HCT116 (cell line): ENCODE measurements around the gene NNT. TPM values are rescaled to one million over a fixed set of nuclear protein-coding genes. Genes with fewer than 3 reads are reported as not detected.

Experiments used
- ATAC-seq: fragments of 200-7000 bp; cut with Tn5 transposase; 2 replicates; pipeline ENCODE4 v1.9.1; 2020; ENCODE audit warnings: mild to moderate bottlenecking, moderate library complexity
- BruUV-seq: library from RNA; stranded (reverse); fragments of 400-500 nt; replicated peaks from 2 replicates; lab custom pipeline; 2021; lab: Mats Ljungman, UMichigan
- CTCF ChIA-PET: fragments of 300-600 bp; sonication (Branson Sonifier 250); formaldehyde crosslinking; loops from one replicate; lab custom pipeline; 2021; ENCODE audit warnings: antibody characterized with exemption; lab: Charles Lee
- POLR2A ChIA-PET: fragments of 300-600, 350-600 bp; sonication (Branson Sonifier 250); formaldehyde crosslinking; loops from one replicate; lab custom pipeline; 2021; ENCODE audit warnings: antibody characterized with exemption; lab: Charles Lee
- RAD21 ChIA-PET, 2 experiments: fragments of 300-600 bp; sonication (Branson Sonifier 250); formaldehyde crosslinking; loops; one replicate each; lab custom pipeline; 2023; ENCODE audit warnings: low total read pairs in 2 of 2; ENCODE audit not compliant: uncharacterized antibody in 2 of 2, unreplicated experiment in 2 of 2, low non-redundant PET in 1 of 2; lab: Charles Lee
- DNase-seq: peaks from one replicate; pipeline ENCODE4 v3.0.0-alpha.2; 2010; ENCODE audit warnings: low read depth, low spot score
- H2AFZ ChIP-seq: fragments of 200-600 bp; shearing (Covaris generic), sonication (generic); 2 replicates; pipeline ENCODE4 v1.6.1; 2017; ENCODE audit warnings: low read depth, mixed run types, mixed read lengths, antibody characterized with exemption, low read length; ENCODE audit not compliant: poor library complexity, severe bottlenecking
- H3K27ac ChIP-seq: 2 replicates; pipeline ENCODE4 v1.5.1; 2012; ENCODE audit warnings: low read depth, low read length
- H3K27me3 ChIP-seq: fragments of 200-600 bp; sonication (generic); 2 replicates; pipeline ENCODE4 v1.6.1; 2016; ENCODE audit warnings: mixed run types, low read length, mixed read lengths; ENCODE audit not compliant: insufficient read depth
- H3K36me3 ChIP-seq, 2 experiments: fragments of 200-500 bp in 1 of 2; fragments of 200-600 bp in 1 of 2; sonication (Bioruptor generic) in 1 of 2; sonication (generic) in 1 of 2; 2 replicates each; pipeline versions ENCODE4 v1.5.1 to v1.6.1; 2014 to 2016; ENCODE audit warnings: low read length in 2 of 2, inconsistent platforms in 1 of 2, mixed read lengths in 1 of 2, mixed run types in 1 of 2; ENCODE audit not compliant: insufficient read depth in 2 of 2, control insufficient read depth in 1 of 2
- H3K4me1 ChIP-seq, 2 experiments: fragments of 200-600 bp in 1 of 2; sonication (generic) in 1 of 2; 2 replicates each; pipeline versions ENCODE4 v1.5.1 to v1.6.1; 2012 to 2017; ENCODE audit warnings: low read length in 2 of 2, inconsistent platforms in 1 of 2, mild to moderate bottlenecking in 1 of 2, mixed read lengths in 1 of 2, mixed run types in 1 of 2, moderate library complexity in 1 of 2; ENCODE audit not compliant: insufficient read depth in 2 of 2, control insufficient read depth in 1 of 2
- H3K4me2 ChIP-seq: fragments of 200-600 bp; sonication (generic); 2 replicates; pipeline ENCODE4 v1.6.1; 2017; ENCODE audit warnings: mixed run types, low read length, mixed read lengths
- H3K4me3 ChIP-seq, 2 experiments: fragments of 200-600 bp in 1 of 2; sonication (generic) in 1 of 2; replicated peaks in 1 of 2; 2 replicates each; pipeline ENCODE4 v1.5.1; 2011 to 2016; ENCODE audit warnings: low read length in 2 of 2, control low read depth in 1 of 2, low read depth in 1 of 2, mild to moderate bottlenecking in 1 of 2, mixed read lengths in 1 of 2, mixed run types in 1 of 2
- H3K79me2 ChIP-seq: fragments of 200-600 bp; sonication (generic); 2 replicates; pipeline ENCODE4 v1.6.1; 2017; ENCODE audit warnings: mild to moderate bottlenecking, mixed run types, low read length, moderate library complexity, mixed read lengths; ENCODE audit not compliant: insufficient read depth
- H3K9ac ChIP-seq: fragments of 200-600 bp; sonication (generic); 2 replicates; pipeline ENCODE4 v1.6.1; 2016; ENCODE audit warnings: low read length, mixed read lengths
- H3K9me2 ChIP-seq: fragments of 200-600 bp; sonication (generic), shearing (Covaris generic); 2 replicates; pipeline ENCODE4 v1.6.1; 2017; ENCODE audit warnings: mixed run types, mild to moderate bottlenecking, moderate library complexity; ENCODE audit not compliant: insufficient read depth
- H3K9me3 ChIP-seq, 2 experiments: fragments of 200-500 bp in 1 of 2; fragments of 200-600 bp in 1 of 2; sonication (Bioruptor generic) in 1 of 2; sonication (generic) in 1 of 2; 2 replicates each; pipeline ENCODE4 v1.6.1; 2014 to 2017; ENCODE audit warnings: low read length in 2 of 2, mixed read lengths in 2 of 2, inconsistent platforms in 1 of 2, low read depth in 1 of 2, mild to moderate bottlenecking in 1 of 2, mixed run types in 1 of 2, moderate library complexity in 1 of 2; ENCODE audit not compliant: control insufficient read depth in 1 of 2, insufficient read depth in 1 of 2
- H4K20me1 ChIP-seq: fragments of 200-600 bp; sonication (generic), shearing (Covaris generic); 2 replicates; pipeline ENCODE4 v1.6.1; 2017; ENCODE audit warnings: mixed run types, mild to moderate bottlenecking, moderate library complexity; ENCODE audit not compliant: insufficient read depth
- CBX3 ChIP-seq: IDR thresholded peaks from 2 replicates; pipeline ENCODE4 v1.6.1; 2012; ENCODE audit warnings: low read depth
- CEBPB ChIP-seq: IDR thresholded peaks from 2 replicates; pipeline ENCODE4 v1.6.1; 2012; ENCODE audit warnings: low read depth
- ELF1 ChIP-seq: IDR thresholded peaks from 2 replicates; pipeline ENCODE4 v1.6.1; 2012; ENCODE audit warnings: low read depth, borderline replicate concordance
- EZH2 ChIP-seq: fragments of 200-600 bp; sonication (generic); IDR thresholded peaks from 2 replicates; pipeline ENCODE4 v1.6.1; 2017; ENCODE audit warnings: antibody characterized with exemption, mixed run types
- EZH2phosphoT487 ChIP-seq: fragments of 200-600 bp; IDR thresholded peaks from 2 replicates; pipeline ENCODE4 v1.6.1; 2018; ENCODE audit warnings: antibody characterized with exemption, borderline replicate concordance
- FOSL1 ChIP-seq: IDR thresholded peaks from 2 replicates; pipeline ENCODE4 v1.6.1; 2012; ENCODE audit warnings: low read depth
- JUND ChIP-seq: IDR thresholded peaks from 2 replicates; pipeline ENCODE4 v1.6.1; 2012
- POLR2A ChIP-seq: IDR thresholded peaks from 2 replicates; pipeline ENCODE4 v1.7.0; 2011; ENCODE audit warnings: borderline replicate concordance; ENCODE audit not compliant: insufficient read depth, insufficient read length; ENCODE audit errors: extremely low read depth
- POLR2AphosphoS5 ChIP-seq: IDR thresholded peaks from 2 replicates; pipeline ENCODE4 v1.6.1; 2011; ENCODE audit warnings: mild to moderate bottlenecking, low read depth, low read length, moderate library complexity
- SIN3A ChIP-seq: IDR thresholded peaks from 2 replicates; pipeline ENCODE4 v1.6.1; 2012; ENCODE audit warnings: low read depth
- SP1 ChIP-seq: IDR thresholded peaks from 2 replicates; pipeline ENCODE4 v1.6.1; 2012; ENCODE audit warnings: low read depth
- SRF ChIP-seq: IDR thresholded peaks from 2 replicates; pipeline ENCODE4 v1.6.1; 2012; ENCODE audit warnings: low read depth
- TCF7L2 ChIP-seq: IDR thresholded peaks from 2 replicates; pipeline ENCODE4 v1.7.0; 2011; ENCODE audit warnings: borderline replicate concordance, inconsistent platforms; ENCODE audit not compliant: insufficient read depth, insufficient read length; ENCODE audit errors: extremely low read depth
- YY1 ChIP-seq: IDR thresholded peaks from 2 replicates; pipeline ENCODE4 v1.6.1; 2011; ENCODE audit warnings: low read length, low read depth, moderate library complexity, mild to moderate bottlenecking; ENCODE audit not compliant: insufficient replicate concordance; ENCODE audit errors: extremely low read depth
- ZFX ChIP-seq: fragments of 450-650 bp; IDR thresholded peaks from 2 replicates; pipeline ENCODE4 v1.6.1; 2017
- intact Hi-C: fragments of 100-400 bp; cut with micrococcal nuclease; formaldehyde crosslinking; loops from 2 replicates; pipeline ENCODE4 v1.10.0; 2022
- total RNA-seq: library from RNA; stranded (reverse); gene quantifications from one replicate; pipeline ENCODE4 v1.2.1, GENCODE V29; 2021; ENCODE audit not compliant: unreplicated experiment
- TF ChIP-seq, protein P1 (sequence below): IDR thresholded peaks from 2 replicates; pipeline ENCODE4 v1.6.1; 2011; ENCODE audit warnings: mild to moderate bottlenecking, low read length, moderate library complexity; ENCODE audit not compliant: insufficient replicate concordance; ENCODE audit errors: extremely low read depth
- TF ChIP-seq, protein P2 (sequence below): IDR thresholded peaks from 2 replicates; pipeline ENCODE4 v1.6.1; 2012; ENCODE audit warnings: low read depth
- TF ChIP-seq, protein P3 (sequence below): IDR thresholded peaks from 2 replicates; pipeline ENCODE4 v1.6.1; 2012
- TF ChIP-seq, protein P4 (sequence below), 3 experiments: fragments of 200-600 bp in 1 of 3; sonication (generic) in 1 of 3; IDR thresholded peaks in 2 of 3; conservative IDR thresholded peaks in 1 of 3; 2 replicates each; pipeline ENCODE4 v1.5.1; 2012 to 2017; ENCODE audit warnings: low read depth in 2 of 3, low read length in 2 of 3, antibody characterized with exemption in 1 of 3, borderline replicate concordance in 1 of 3, control low read depth in 1 of 3, mild to moderate bottlenecking in 1 of 3, mixed read lengths in 1 of 3, mixed run types in 1 of 3, moderate library complexity in 1 of 3; ENCODE audit not compliant: insufficient read depth in 1 of 3

The NNT gene
- total RNA-seq, 1 experiment from 2014 or later: 0.32 TPM

DNA sequence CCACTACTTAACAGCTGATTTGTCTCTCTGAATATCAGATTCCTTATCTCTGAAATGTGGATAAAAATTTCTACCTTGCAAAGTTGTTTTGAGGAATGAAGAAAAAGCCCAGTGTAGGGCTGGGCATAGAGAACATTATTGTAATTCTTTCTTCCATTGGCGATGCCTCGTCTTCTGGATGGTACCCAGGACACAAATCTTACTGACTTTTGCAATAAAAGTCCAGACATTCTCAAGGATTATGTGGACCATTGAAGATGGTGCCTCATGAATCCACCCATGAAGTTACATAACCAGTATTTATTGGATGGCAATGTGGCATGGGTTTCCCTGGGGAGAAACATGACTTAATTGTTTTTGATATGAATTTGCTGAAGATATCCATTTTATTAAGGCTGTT, 33.1 kb downstream of the NNT start:
- intact Hi-C loops: loop anchor here (10.0 kb wide), 1 partner anchor 699 kb away; no protein-coding TSS in a partner anchor
- Histone ChIP-seq H3K9ac (no peak overlapping the region), H4K20me1 (no peaks in the 10 kb centered on the region), H3K4me2 (no peak overlapping the region), H3K36me3 (no peaks in the 10 kb centered on the region), H3K9me3 (no peaks in the 10 kb centered on the region), H3K4me1 (peaks cover 0 to 2% of the 10 kb centered on the region in 2 experiments; a peak in 1 of 4 replicates), H3K79me2 (no peaks in the 10 kb centered on the region), H3K9me2 (no peaks in the 10 kb centered on the region), H3K27ac (no peak overlapping the region), H3K27me3 (no peaks in the 10 kb centered on the region), H3K4me3 (no peak overlapping the region), H2AFZ (no peak overlapping the region)
- BruUV-seq: no TSS peak
- TF ChIP-seq POLR2AphosphoS5: no peak
- TF ChIP-seq JUND: no peak
- no peak for TF ChIP-seq CBX3
- TF ChIP-seq, protein P1, sequence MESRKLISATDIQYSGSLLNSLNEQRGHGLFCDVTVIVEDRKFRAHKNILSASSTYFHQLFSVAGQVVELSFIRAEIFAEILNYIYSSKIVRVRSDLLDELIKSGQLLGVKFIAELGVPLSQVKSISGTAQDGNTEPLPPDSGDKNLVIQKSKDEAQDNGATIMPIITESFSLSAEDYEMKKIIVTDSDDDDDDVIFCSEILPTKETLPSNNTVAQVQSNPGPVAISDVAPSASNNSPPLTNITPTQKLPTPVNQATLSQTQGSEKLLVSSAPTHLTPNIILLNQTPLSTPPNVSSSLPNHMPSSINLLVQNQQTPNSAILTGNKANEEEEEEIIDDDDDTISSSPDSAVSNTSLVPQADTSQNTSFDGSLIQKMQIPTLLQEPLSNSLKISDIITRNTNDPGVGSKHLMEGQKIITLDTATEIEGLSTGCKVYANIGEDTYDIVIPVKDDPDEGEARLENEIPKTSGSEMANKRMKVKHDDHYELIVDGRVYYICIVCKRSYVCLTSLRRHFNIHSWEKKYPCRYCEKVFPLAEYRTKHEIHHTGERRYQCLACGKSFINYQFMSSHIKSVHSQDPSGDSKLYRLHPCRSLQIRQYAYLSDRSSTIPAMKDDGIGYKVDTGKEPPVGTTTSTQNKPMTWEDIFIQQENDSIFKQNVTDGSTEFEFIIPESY: no peak
- TF ChIP-seq EZH2: no peak
- TF ChIP-seq SRF: no peak
- no peak for TF ChIP-seq TCF7L2
- TF ChIP-seq POLR2A: no peak
- TF ChIP-seq SP1: no peak
- TF ChIP-seq YY1: no peak
- TF ChIP-seq EZH2phosphoT487: no peak
- no peak for TF ChIP-seq SIN3A
- TF ChIP-seq, protein P2, sequence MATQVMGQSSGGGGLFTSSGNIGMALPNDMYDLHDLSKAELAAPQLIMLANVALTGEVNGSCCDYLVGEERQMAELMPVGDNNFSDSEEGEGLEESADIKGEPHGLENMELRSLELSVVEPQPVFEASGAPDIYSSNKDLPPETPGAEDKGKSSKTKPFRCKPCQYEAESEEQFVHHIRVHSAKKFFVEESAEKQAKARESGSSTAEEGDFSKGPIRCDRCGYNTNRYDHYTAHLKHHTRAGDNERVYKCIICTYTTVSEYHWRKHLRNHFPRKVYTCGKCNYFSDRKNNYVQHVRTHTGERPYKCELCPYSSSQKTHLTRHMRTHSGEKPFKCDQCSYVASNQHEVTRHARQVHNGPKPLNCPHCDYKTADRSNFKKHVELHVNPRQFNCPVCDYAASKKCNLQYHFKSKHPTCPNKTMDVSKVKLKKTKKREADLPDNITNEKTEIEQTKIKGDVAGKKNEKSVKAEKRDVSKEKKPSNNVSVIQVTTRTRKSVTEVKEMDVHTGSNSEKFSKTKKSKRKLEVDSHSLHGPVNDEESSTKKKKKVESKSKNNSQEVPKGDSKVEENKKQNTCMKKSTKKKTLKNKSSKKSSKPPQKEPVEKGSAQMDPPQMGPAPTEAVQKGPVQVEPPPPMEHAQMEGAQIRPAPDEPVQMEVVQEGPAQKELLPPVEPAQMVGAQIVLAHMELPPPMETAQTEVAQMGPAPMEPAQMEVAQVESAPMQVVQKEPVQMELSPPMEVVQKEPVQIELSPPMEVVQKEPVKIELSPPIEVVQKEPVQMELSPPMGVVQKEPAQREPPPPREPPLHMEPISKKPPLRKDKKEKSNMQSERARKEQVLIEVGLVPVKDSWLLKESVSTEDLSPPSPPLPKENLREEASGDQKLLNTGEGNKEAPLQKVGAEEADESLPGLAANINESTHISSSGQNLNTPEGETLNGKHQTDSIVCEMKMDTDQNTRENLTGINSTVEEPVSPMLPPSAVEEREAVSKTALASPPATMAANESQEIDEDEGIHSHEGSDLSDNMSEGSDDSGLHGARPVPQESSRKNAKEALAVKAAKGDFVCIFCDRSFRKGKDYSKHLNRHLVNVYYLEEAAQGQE: no peak
- no peak for TF ChIP-seq CEBPB
- no peak for TF ChIP-seq ZFX
- TF ChIP-seq FOSL1: no peak
- TF ChIP-seq, protein P3, sequence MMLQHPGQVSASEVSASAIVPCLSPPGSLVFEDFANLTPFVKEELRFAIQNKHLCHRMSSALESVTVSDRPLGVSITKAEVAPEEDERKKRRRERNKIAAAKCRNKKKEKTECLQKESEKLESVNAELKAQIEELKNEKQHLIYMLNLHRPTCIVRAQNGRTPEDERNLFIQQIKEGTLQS: no peak
- TF ChIP-seq, protein P4, sequence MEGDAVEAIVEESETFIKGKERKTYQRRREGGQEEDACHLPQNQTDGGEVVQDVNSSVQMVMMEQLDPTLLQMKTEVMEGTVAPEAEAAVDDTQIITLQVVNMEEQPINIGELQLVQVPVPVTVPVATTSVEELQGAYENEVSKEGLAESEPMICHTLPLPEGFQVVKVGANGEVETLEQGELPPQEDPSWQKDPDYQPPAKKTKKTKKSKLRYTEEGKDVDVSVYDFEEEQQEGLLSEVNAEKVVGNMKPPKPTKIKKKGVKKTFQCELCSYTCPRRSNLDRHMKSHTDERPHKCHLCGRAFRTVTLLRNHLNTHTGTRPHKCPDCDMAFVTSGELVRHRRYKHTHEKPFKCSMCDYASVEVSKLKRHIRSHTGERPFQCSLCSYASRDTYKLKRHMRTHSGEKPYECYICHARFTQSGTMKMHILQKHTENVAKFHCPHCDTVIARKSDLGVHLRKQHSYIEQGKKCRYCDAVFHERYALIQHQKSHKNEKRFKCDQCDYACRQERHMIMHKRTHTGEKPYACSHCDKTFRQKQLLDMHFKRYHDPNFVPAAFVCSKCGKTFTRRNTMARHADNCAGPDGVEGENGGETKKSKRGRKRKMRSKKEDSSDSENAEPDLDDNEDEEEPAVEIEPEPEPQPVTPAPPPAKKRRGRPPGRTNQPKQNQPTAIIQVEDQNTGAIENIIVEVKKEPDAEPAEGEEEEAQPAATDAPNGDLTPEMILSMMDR (IDR thresholded peaks at IDR 0.05 in 2 of 3, conservative IDR thresholded peaks at IDR 0.05 in 1 of 3; ENCODE audit: borderline replicate concordance in 1 of 3, insufficient read depth in 1 of 3, low read depth in 2 of 3, low read length in 2 of 3): no peak
- no peak for TF ChIP-seq ELF1
- ChIA-PET POLR2A (no interaction called here), RAD21 (no interaction called here), CTCF (no interaction called here)
- DNase-seq: no peak
- no peak for ATAC-seq
